ENCODE data around the gene CNTN1. TPM values are rescaled to one million over a fixed set of nuclear protein-coding genes. Genes with fewer than 3 reads are reported as not detected.

The CNTN1 gene
- total and polyA plus RNA-seq, 2 of the 8 experiments (the other 6 are each of a cell fraction or from before 2014, with no cell fraction given): 7.2 to 21.8 TPM

DNA sequence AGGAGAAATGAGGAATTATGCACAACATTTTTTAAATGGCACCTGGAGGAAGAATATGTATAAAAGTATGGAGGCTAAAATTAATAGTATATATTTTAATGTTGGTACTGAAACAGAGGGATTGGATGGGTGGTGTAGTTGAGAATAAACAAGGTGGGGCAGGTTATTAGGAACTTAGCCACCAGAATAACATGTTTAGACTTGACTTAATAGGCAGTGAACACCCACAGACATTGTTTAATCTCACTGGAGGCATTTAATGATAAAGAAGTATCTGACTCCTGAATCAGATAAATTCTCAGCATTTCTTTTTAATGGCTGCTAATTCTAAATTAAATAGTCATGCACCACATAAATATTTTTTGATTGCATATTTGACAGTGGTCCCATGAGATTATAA lies 139.7 kb downstream of the CNTN1 start:
- no peak overlapping the region for H2BK15ac ChIP-seq (ENCODE audit: low read length)
- no peak overlapping the region for H4K5ac ChIP-seq (ENCODE audit: insufficient read length, low read depth, low read length)
- H3K36me3 ChIP-seq (ENCODE audit: control insufficient read depth in 2 of 4, insufficient read depth in 4 of 4, low read length in 3 of 4): no peaks in the 10 kb centered on the region
- no peaks in the 10 kb centered on the region for H3K79me1 ChIP-seq (ENCODE audit: low read depth, low read length)
- DNase-seq (ENCODE audit: low read depth in 1 of 2, low spot score in 2 of 2) (no peak), FAIRE-seq (no peak)
- POLR2A ChIA-PET (ENCODE audit: partially characterized antibody): no interaction called here
- H3K4me3 ChIP-seq (ENCODE audit: extremely low read depth in 1 of 4, insufficient read depth in 2 of 4, low read depth in 3 of 4, low read length in 4 of 4): no peak overlapping the region
- no peak overlapping the region for H3K23ac ChIP-seq (ENCODE audit: insufficient read length)
- H2BK120ac ChIP-seq (replicated peaks; ENCODE audit: low read depth, low read length): no peak overlapping the region
- H3K9ac ChIP-seq (replicated peaks in 1 of 4; ENCODE audit: extremely low read depth in 1 of 4, low read depth in 3 of 4, low read length in 3 of 4): no peak overlapping the region
- H3K27me3 ChIP-seq (replicated peaks in 1 of 4; ENCODE audit: control insufficient read depth in 3 of 4, extremely low read depth in 1 of 4, insufficient read depth in 3 of 4, low read length in 3 of 4): no peaks in the 10 kb centered on the region
- H3K4ac ChIP-seq (replicated peaks; ENCODE audit: insufficient read length, low read depth, low read length): no peak overlapping the region
- H2BK12ac ChIP-seq (ENCODE audit: low read depth, low read length): no peak overlapping the region
- no peak overlapping the region for H4K91ac ChIP-seq (replicated peaks; ENCODE audit: insufficient read length, low read length)
- CTCF ChIA-PET (ENCODE audit: partially characterized antibody): no interaction called here
- H3K14ac ChIP-seq (ENCODE audit: insufficient read length): no peak overlapping the region
- no peak overlapping the region for H3K18ac ChIP-seq (ENCODE audit: extremely low read depth, low read length)
- H3K4me1 ChIP-seq (replicated peaks in 1 of 4; ENCODE audit: control insufficient read depth in 3 of 4, insufficient read depth in 4 of 4, low read length in 3 of 4): peaks cover 4 to 11% (median 7%) of the 10 kb centered on the region in 4 experiments; a peak in 5 of 7 replicates
- H3K27ac ChIP-seq (ENCODE audit: low read depth, low read length): no peak overlapping the region
- no peak overlapping the region for H3K4me2 ChIP-seq (ENCODE audit: insufficient read depth in 1 of 2, low read depth in 2 of 2, low read length in 2 of 2)
- peaks cover 0 to 2% of the 10 kb centered on the region in 2 experiments for H4K20me1 ChIP-seq (replicated peaks in 1 of 2; ENCODE audit: control insufficient read depth in 1 of 2, insufficient read depth in 2 of 2, low read length in 2 of 2)
- no peaks in the 10 kb centered on the region; the same call in 1 of the 2 replicates for H3K23me2 ChIP-seq (ENCODE audit: low read depth, low read length)
- no peak overlapping the region for H2BK5ac ChIP-seq (ENCODE audit: low read depth, low read length)
- no peak overlapping the region for H2AK5ac ChIP-seq (ENCODE audit: low read depth, low read length)
- H3K56ac ChIP-seq (replicated peaks; ENCODE audit: insufficient read length, low read depth, low read length): no peak overlapping the region
- no peaks in the 10 kb centered on the region for H3K79me2 ChIP-seq (ENCODE audit: control insufficient read depth in 1 of 2, insufficient read depth in 2 of 2, low read length in 2 of 2)
- H4K8ac ChIP-seq (ENCODE audit: extremely low read depth, insufficient read depth, low read length): no peak overlapping the region
- H3K9me3 ChIP-seq (ENCODE audit: insufficient read depth in 2 of 2, low read depth in 1 of 2, low read length in 1 of 2): no peaks in the 10 kb centered on the region
- no peak overlapping the region for H2AFZ ChIP-seq (ENCODE audit: low read length)
- no peak overlapping the region for H2BK20ac ChIP-seq (ENCODE audit: low read length)
- TF ChIP-seq TEAD4 (IDR thresholded peaks at IDR 0.05; ENCODE audit: low read depth, low read length): no peak
- TF ChIP-seq BRCA1 (IDR thresholded peaks at IDR 0.05; ENCODE audit: low read depth, low read length): no peak
- no peak for TF ChIP-seq TAF7 (optimal IDR thresholded peaks at IDR 0.05; ENCODE audit: borderline replicate concordance, low read depth, low read length)
- TF ChIP-seq JUND (IDR thresholded peaks at IDR 0.05; ENCODE audit: low read length): no peak
- TF ChIP-seq SIX5 (IDR thresholded peaks at IDR 0.05; ENCODE audit: low read depth, low read length): no peak
- TF ChIP-seq, protein P1, sequence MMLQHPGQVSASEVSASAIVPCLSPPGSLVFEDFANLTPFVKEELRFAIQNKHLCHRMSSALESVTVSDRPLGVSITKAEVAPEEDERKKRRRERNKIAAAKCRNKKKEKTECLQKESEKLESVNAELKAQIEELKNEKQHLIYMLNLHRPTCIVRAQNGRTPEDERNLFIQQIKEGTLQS (IDR thresholded peaks at IDR 0.05; ENCODE audit: insufficient read depth, low read depth, low read length): no peak
- no peak for TF ChIP-seq RAD21 (IDR thresholded peaks at IDR 0.05 in 1 of 2, conservative IDR thresholded peaks at IDR 0.05 in 1 of 2; ENCODE audit: low read depth in 2 of 2, low read length in 2 of 2)
- TF ChIP-seq YY1 (IDR thresholded peaks at IDR 0.05; ENCODE audit: low read depth, low read length): no peak
- TF ChIP-seq SIRT6 (IDR thresholded peaks at IDR 0.05; ENCODE audit: low read length): no peak
- no peak for TF ChIP-seq ASH2L (IDR thresholded peaks at IDR 0.05; ENCODE audit: low read length)
- no peak for TF ChIP-seq SIN3A (conservative IDR thresholded peaks at IDR 0.05 in 1 of 2, IDR thresholded peaks at IDR 0.05 in 1 of 2; ENCODE audit: low read depth in 1 of 2, low read length in 2 of 2)
- no peak for TF ChIP-seq CHD2 (IDR thresholded peaks at IDR 0.05; ENCODE audit: low read length)
- TF ChIP-seq, protein P2, sequence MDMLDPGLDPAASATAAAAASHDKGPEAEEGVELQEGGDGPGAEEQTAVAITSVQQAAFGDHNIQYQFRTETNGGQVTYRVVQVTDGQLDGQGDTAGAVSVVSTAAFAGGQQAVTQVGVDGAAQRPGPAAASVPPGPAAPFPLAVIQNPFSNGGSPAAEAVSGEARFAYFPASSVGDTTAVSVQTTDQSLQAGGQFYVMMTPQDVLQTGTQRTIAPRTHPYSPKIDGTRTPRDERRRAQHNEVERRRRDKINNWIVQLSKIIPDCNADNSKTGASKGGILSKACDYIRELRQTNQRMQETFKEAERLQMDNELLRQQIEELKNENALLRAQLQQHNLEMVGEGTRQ (IDR thresholded peaks at IDR 0.05; ENCODE audit: low read length): no peak
- TF ChIP-seq RFX5 (IDR thresholded peaks at IDR 0.05; ENCODE audit: borderline replicate concordance, low read depth, low read length): no peak
- no peak for TF ChIP-seq BACH1 (IDR thresholded peaks at IDR 0.05; ENCODE audit: low read length)

Data from H1 (cell line).